Right forelimb (tissue), 1 donor: ENCODE results near the gene PARD3.
A peak's percentile ranks its signal among the peaks of the same experiment; 100 is the strongest.
"Not testable (repeated sequence)": the region's sequence is repeated elsewhere in the genome, so short reads cannot be mapped to it uniquely, and the experiment has no call there.

Source experiments
- DNase-seq: peaks from one replicate; pipeline ENCODE4 v3.0.0-alpha.2; 2018

Gene PARD3

DNA sequence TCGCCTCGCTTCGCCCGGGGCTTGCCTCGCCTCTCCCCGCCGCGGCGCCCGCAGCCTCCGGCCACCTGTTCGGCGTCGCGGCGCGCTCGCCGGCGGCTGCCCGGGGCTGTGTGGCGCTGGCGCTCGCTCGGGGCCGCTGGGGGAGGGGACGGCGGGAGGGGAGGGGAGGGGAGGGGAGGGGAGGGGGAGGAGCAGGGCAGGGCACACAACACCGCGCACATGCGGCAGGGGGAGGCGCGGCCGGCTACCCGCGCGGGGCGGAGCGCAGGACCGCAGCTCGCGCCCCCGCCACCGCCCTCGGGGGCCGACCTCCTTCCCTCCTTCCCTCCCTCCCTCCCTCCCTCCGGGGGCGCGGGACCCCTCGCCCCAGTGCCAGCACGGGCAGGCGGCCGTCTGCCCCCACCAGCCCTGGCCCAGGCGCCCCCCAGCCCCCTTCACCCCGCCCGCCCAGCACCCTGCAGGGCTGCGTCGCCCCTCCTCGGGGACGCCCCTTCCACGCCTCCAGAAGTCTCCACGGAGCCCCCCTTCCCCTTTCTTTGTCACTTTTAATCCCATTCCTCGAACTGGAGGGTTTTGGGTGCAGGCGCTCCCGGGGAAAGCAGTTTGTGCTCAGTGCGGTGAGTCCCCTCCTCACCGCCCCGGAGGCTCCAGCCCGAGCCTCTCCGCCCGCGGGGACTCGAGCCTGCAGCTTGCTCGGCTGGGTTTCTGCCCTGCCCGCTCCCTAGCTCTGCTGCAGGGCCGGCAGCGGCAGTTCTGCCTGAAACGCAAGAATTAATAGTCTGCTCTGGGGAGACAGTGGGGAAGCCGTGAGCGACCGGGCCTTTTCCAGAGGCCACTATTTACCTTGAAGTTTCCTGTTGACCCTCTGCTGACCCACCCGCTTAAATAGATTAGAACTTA, at the start of gene PARD3:
PARD3 (minus strand) TSS at position 112 of the 900 bp plus-strand sequence. CDS start 301 bp downstream, outside the sequence.
- peak; percentile 87 for DNase-seq

DNA sequence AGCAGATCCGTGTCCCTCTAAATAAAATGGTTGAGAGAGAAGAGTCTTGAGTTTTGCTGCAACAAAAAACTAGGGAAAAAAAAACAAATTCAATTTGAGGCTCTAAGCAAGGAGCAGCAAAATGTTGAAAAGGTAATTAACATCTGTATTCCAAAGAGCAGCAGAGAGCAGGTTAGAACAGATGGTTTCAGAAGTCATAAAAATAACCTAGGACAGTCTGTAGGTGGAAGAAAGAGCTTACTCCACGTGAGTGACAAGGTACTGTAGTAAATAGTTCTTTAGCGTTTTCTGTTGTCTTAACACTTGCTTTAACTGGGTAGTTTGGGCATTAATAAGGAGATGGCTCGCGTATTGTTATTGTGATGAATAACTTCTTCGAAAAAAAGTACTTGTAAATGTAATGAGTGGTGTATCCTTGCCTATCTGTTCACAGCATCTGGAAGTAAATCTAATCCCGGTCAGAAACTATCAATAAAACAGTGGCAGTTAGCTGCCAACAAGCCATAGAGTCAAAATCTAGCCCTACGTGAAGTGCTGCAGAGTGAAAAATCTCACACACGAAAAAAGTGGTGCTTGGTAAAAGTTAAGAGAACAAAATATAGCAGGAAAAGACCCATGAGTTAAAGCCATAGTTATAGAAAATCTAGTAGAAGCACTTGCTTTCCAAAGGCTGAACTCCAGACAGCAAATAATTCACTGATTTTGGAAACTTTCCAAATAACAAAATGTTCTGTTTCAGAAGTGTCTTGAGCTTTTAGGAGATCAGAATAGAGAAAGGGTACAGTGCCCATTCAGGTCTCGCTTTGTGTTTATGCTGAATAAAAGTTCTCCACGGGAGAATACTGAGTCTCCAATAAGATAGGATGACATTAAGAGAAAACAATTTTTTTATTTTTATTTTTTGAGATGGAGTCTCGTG, 49.3 kb upstream of the PARD3 start:
- DNase-seq = no peak

DNA sequence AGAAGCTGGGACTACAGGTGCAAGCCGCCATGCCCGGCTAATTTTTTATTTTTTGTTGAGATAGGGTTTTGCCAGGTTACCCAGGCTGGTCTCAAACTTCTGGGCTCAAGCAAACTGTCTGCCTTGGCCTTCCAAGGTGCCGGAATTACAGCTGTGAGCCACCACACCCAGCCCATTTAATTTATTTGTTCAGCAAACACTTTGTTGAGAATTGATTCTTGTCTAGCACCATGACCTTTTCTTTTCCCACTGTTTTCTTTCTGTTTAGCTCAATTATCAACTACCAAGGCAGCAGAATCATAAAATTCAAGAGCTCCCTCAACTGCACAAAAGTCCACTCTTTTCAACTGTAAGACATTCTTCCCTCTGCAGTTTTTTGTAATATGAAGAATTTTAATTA, 47.8 kb upstream of the PARD3 start:
- DNase-seq = no peak

DNA sequence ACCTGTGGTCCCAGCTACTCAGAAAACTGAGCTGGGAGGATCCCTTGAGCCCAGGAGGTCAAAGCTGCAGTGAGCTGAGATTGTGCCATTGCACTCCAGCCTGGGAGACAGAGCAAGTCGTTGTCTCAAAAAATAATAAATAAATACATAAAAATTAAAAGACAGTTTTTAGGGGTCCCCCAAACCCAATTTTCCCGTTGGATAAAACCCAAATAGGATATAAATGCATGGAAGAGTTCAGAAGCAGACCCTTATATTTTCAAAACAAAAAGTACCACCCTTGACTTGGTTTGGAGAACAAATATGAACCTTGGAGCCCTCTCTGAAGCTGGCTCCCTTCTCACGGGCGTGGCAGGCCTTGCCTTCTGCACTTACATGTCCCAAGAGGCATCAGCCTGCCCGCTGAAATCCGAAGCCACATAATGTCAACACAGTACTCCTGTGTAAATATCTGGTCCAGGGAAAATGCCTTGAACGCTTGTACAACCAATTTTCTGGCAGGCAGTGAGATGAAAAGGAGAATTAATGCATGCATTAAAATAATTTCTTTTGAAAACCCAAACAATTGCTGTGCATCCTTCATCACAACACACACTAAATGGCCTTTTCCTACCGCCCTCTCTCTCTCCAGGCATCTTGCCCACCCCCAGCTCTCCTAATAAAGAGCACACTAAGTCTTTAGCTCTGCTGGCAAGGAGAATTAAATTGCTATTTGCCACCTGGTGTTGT, 46.4 kb upstream of the PARD3 start:
- no peak for DNase-seq

DNA sequence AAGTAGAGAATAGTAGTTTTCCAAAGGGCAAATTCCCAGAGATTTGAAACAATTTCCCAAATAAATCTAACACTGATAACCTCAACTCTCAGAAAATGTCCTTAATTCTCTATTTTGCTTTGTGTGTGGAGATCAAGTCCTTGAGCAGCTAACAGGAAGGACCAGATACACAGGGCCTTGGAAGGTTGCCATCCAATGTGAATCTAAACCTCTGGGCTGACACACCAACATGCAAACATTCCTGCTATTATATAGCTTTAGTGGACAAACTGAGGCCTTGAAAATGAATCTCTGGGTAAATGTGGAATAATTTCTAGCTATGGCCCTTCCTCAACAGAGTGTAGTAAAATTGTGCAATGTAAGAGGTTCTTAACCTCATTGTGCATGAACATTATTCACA, 44.1 kb upstream of the PARD3 start:
- no peak for DNase-seq

DNA sequence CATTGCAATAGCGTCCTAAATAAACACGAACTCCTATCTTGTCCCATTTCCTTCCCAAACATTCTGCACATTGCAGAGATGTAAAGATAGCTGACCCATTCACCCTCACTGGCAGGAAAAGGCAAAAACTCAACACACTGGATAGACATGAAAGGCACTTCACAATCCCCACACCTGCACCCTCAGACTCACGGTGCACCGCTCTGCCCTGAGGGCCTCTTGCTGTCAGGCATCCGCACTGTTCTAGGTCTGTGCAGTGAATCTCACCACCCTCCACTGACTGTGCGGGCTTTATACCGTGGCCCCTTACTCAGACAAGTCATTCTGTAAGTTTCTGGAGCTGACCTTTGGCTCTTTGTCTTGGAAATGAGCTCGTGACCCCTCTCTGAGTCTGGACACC, 42.9 kb upstream of the PARD3 start:
- no peak for DNase-seq

DNA sequence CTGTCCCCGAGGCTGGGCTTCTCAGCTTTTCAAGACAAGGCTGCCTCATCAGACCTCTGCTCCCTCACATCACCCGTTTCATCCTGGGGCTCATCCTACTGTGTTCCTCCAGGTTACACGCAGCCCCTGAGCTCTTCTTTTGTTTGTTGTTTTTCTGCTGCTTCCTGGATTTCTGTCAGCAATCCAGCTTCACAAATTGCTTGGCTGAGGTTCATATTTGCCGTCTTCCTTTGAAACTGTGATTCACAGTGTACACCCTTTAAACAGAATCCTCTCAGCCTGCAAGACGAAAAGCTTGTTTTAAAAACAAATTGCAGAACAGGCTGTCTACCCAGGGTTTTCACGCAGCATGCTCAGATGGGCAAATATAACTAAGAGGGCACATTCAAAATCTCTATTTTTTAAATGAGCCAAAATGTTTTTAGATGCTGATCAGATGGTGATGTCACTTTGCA, 39.1 kb upstream of the PARD3 start:
- peak; percentile 51 for DNase-seq

DNA sequence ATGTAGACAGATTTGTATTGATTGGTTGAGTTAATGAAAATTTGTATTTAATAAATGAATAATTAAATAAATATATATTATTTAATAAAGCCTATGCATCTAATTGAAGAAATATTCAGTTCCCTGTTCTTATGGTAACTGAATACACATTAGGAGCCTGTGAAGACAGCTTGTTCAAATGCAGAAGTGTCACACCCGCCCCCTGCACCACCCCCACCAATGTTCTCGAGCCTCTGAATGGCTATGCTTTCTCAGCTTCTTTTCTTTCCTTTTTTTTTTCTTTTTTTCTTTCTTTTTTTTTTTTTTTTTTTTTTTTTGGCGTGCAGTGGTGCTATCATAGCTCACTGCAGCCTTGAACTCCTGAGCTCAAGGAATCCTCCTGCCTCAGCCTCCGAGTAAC, 38.3 kb upstream of the PARD3 start:
- no peak for DNase-seq

DNA sequence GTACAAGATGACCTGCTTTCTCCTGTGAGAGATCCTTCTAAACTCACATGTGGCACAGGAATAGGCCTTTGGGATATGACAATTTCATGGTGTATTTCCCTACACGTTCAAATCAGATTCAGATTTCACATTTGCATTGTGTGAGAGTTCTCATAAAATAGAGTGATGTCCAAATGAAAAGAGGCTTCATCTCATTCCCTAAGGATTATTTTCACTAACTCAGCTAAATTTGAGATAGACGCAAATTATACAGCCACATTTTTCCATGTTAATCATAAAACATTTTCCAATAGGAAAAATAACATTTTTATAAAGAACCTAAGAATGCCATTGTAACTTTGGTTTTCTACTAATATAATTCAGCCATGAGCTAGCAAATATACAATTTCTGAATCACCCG, 35.5 kb upstream of the PARD3 start:
- no peak for DNase-seq

DNA sequence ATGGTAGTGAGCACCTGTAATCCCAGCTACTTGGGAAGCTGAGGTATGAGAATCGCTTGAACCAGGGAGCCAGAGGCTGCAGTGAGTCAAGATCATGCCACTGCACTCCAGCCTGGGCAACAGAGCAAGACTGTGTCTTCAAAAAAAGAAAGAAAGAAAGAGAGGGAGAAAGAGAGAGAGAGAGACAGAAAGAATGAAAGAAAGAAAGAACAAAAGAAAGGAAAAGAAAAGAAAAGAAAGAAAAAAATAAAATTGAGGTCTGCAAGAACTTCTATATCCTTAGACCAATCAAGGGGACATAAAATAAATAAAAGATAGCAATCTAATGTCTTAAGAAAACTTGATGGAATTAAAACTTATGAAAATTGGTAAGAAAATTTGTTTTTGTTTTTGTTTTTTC, 34.9 kb upstream of the PARD3 start:
- DNase-seq = no peak

DNA sequence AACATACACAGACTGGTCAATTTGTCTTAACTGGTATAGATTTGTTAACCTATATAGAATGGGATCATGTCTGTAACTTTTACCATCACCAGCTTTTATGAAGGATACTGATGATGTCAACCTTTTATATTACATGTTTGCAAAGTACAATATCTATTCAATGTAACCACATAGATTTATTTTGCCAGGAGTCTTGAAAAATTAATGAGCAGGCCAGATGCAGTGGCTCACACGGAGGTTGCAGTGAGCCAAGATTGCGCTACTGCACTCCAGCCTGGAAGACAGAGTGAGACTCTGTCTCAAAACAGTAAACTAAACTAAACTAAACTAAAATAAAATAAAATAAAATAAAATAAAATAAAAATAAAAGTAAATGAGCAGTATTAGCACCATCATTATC, 30.0 kb upstream of the PARD3 start:
- no peak for DNase-seq

DNA sequence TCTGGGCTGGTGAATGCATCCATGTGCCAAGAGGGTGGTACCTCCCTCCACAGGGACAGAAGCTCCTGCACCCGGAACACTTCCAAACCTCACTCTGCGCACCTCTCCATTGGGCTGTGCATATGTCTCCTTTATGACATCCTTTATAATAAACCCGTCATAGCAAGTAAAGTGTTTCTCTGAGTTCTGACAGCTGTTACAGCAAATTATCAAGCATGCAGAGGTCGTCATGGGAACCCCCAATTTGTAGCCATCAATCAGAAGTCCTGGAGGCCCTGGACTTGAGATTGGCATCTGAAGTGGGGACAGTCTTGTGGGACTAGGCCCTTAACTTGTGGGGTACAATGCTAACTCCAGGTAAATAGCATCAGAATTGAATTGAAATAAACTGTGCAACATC, 29.4 kb upstream of the PARD3 start:
- DNase-seq = no peak

DNA sequence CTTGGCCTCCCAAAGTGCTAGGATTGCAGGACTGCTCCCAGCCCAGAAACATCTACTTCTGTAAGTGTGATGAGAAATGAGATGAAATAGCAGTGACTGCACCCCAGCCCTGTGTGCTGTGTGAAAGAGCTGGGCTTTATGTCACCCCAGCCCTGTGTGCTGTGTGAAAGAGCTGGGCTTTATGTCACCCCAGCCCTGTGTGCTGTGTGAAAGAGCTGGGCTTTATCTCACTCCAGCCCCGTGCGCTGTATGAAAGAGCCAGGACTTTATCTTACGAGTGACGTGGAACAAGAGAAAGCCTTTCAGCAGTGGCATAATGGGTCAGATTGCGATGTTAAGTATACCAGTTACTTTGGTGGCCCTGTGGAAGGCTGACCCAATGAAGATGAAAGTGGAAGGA, 28.4 kb upstream of the PARD3 start:
- not testable (repeated sequence) for DNase-seq

DNA sequence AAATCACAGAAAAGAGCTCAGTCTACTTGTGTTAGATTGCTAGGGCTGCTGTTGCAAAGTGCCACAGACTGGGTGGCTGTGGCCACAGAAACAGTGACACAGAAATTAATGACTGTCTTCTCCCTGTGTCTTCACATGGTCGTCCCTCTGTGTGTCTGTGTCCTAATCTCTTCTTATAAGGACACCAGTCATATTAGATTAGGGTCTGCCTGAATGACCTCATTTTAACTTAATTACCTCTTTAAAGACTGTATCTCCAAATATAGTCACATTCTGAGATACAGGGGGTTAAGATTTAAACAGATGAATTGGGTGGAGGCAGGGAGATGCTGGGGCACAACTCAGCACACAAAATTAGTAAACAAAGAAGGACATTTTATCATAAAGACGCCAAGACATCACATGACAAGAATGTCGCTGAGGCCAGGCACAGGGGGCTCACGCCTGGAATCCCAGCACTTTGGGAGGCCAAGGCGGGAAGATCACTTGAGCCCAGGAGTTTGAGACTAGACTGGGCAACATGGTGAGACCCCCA, 23.3 kb upstream of the PARD3 start:
- DNase-seq = no peak

DNA sequence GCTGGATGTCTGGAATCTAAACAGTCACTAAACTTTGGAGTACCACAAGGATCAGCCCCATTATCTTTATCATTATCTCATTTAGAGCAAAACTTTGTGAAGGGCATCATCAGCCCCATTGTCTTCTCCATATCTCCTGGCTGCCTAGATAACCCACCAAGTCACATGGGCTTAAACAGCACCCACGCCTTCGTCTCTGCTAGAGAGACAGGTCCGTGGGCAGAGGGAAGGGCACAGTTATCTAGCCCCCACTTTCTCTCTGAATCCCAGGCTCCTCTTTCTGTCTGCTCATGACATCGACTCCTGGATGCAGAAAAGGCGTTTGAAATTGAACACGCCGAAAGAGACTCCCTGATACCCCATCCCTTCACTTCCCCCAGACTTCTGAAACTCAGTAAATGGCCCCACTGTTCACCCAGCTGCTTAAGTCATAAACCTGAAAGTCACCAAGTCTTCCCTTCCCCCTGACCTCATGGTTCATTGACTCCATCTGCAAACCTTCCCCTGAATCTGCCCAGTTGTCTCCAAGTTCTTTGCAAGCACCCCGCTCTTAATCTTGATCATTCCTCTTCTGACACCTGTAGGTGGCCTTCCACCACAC, 20.9 kb upstream of the PARD3 start:
- DNase-seq = no peak

DNA sequence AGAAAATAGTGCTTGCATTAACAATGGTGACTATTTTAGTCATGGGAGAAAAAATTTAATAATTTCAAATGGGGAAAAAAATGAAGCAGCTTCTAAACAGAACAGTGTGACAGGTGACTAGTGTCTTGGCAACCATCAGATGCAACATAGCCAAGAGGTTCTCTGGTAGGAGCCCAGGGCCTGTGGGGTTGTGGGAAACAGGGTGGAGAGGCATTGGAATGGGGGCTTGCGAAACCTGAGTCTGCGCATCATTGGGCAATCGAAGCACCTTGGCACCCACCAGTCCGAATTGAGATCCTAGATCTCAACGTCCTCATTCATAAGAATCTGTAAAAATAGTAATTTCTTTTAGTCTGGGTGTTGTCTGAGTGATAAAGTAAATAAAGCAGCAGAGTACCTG, 19.2 kb upstream of the PARD3 start:
- no peak for DNase-seq

DNA sequence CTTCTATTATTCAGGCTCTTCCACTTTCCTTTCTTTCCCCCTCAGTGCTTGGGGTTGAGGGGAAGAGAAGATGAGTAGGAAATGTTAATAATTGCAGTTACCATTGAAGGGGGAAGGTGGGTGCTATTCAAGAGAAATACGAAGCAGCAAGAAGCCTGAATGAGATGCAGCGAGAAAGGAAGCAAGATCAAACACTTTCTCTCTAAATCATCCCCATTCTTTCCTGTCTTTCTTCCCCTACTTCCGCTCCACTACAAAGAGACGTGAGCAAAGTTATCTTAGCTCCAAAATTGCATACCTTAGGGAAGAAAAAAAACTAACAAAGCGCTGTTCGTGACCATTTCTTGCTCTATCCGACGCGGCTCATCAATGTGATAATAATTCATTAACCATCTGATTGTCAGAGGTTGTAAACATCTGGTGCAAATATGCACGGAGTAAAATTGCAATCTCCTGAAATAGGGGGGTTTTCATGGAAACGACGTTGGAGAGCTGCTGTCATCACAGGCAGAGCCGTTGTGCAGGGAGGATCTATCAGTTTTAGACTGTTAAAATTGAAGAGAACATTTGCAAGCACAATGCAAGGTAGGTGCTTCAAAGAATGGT, 15.2 kb upstream of the PARD3 start:
- no peak for DNase-seq

DNA sequence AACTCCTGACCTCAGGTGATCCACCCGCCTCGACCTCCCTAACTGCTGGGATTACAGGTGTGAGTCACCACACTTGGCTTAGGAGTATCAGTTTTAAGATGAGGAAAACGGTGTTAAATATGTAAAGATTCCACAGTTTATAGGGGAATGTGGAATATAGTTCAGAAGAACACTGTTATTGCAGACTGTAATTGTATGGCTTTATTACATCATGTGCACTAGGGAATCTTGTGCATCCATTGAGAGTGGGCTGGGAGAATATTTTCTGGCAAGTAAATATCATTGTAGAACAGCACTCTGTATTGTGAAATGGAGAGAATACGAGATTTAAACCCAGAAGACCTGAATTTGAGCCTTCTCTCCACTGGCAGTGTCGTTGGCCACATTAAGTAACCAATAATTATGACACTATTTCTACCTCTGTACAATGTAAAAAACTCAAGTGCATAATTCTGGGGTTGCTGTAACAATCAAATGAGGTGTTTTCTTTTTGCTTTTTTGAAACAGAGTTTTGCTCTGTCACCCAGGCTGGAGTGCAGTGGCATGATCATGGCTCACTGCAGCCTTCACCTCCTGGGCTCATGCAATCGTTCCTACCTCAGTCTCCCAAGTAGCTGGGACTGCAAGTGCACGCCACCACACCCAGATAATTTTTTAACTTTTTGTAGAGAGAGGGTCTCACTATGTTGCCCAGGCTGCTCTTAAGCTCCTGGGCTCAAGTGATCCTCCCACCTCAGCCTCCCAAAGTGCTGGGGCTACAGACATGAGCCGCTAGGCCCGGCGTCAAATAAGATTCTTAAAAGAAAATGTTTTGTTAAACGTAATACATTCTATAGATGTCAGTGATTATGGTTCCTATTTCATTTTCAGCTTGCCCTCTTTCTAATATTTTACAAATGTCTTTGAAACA, 12.0 kb upstream of the PARD3 start:
- no peak for DNase-seq

DNA sequence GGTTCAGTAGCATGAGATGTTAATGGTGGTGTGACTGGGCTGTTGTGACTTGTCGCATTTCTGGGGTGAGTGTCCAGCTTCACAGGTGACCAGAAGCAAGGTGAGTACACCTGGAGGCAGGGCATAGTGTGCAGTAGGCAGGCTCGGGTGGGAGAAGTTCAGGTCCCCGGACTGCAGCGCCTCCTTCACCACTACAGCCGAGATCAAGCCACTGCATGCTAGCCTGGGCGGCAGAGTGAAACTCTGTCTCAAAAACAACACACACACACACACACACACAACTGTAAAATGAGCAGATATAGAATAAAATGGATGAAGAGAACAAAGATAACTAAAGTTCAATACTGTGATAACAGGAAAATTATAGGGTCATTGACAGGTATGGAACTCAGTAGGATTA, 11.1 kb upstream of the PARD3 start:
- DNase-seq = no peak

DNA sequence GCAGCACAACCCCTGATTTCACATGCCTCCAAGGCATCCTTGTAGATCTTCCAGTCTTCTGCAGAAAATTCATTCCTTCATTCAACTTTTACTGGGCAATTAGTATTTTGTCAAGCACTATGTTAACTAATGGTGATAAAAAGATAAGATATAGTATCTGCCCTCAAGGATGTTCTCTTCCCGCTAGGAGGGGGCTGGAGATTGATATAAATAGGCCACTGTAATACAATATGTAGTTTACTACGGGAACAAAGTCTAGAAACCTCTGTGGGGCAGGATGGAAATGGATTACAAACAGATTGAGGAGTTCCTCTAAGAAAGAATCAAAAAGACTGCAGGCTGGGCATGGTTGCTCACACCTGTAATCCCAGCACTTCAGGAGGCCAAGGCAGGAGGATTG, 10.3 kb upstream of the PARD3 start:
- no peak for DNase-seq

DNA sequence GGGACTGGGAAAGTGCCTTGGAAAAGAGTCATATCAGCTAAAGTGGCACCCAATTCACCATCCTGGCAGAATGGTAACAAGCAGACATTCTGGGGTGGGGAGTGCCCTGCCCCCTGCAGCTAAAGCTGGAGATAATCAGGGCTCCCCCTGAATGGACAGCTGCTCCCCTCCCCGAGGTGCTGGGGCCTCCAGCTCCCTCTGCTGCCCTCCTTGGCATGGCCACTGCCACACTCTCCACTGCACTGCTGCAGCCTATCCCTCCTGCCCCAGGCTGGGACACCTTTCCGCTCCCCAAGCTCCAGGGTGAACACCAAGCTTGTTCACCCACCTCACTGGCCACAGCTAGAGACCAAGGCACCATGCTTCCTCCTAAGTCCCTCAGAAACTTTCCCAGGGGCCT, 9.8 kb upstream of the PARD3 start:
- no peak for DNase-seq
